ENCODE results near the gene GRAMD1A.

Gene GRAMD1A

DNA sequence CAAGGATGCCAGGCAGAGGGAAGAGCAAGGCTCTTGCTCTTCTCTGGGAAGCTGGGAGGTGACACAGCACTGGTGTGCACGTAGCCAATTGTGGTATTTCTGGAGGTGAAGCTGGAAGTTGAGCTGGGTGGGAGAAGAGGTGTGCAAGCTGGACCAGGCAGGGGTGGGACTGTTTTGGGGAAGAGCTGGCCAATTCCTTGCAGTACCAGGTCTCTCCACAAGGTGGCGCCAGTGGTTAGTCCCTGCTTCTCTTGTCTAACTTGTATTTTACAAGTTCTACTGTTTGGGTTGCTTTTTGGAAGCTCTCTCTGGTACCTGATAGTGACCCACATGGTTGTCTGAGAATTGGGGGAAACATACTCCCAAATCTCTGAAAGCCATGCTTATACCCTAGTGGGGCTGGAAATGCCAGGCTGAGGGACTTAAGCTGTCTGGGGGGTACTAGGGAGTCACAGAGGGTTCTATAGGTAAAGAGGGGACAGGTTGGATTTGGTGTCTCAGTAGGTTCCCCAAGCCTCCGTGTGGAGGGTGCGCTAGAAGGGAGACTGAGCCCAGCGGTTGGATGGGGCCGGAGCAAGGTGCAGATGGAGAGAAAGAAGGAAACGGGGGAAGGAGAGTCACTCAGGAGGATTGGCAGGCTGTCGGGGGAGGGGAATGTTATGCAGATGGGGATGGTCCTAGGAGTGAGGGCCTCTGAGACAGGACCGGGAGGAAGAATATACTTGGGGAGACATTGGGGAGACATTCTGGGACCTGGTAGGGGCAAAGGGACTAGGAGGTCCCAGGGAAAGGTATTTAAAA is 44.4 kb downstream of the GRAMD1A start (continued):
- TF ChIP-seq, protein P1, sequence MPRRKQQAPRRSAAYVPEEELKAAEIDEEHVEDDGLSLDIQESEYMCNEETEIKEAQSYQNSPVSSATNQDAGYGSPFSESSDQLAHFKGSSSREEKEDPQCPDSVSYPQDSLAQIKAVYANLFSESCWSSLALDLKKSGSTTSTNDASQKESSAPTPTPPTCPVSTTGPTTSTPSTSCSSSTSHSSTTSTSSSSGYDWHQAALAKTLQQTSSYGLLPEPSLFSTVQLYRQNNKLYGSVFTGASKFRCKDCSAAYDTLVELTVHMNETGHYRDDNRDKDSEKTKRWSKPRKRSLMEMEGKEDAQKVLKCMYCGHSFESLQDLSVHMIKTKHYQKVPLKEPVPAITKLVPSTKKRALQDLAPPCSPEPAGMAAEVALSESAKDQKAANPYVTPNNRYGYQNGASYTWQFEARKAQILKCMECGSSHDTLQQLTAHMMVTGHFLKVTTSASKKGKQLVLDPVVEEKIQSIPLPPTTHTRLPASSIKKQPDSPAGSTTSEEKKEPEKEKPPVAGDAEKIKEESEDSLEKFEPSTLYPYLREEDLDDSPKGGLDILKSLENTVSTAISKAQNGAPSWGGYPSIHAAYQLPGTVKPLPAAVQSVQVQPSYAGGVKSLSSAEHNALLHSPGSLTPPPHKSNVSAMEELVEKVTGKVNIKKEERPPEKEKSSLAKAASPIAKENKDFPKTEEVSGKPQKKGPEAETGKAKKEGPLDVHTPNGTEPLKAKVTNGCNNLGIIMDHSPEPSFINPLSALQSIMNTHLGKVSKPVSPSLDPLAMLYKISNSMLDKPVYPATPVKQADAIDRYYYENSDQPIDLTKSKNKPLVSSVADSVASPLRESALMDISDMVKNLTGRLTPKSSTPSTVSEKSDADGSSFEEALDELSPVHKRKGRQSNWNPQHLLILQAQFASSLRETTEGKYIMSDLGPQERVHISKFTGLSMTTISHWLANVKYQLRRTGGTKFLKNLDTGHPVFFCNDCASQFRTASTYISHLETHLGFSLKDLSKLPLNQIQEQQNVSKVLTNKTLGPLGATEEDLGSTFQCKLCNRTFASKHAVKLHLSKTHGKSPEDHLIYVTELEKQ (tag by site-specific recombination; IDR thresholded peaks at IDR 0.05; ENCODE audit: borderline replicate concordance) = no peak
- TF ChIP-seq ZNF366 (tag by site-specific recombination; conservative IDR thresholded peaks at IDR 0.05) (peak; percentile 50; the same call in 1 of the 2 replicates), ZNF341 (tag by site-specific recombination; IDR thresholded peaks at IDR 0.05; ENCODE audit: low read depth) (peak; percentile 98), ZNF10 (tag by site-specific recombination; IDR thresholded peaks at IDR 0.05) (no peak), ZNF514 (tag by site-specific recombination; IDR thresholded peaks at IDR 0.05) (no peak), KLF9 (tag by site-specific recombination; IDR thresholded peaks at IDR 0.05; ENCODE audit: low read depth) (no peak), ZNF16 (tag by site-specific recombination; IDR thresholded peaks at IDR 0.05; ENCODE audit: low read depth) (peak; percentile 99), ZNF169 (tag by site-specific recombination; IDR thresholded peaks at IDR 0.05) (no peak), OSR2 (tag by site-specific recombination; IDR thresholded peaks at IDR 0.05) (no peak), ZNF624 (tag by site-specific recombination; IDR thresholded peaks at IDR 0.05) (no peak), ZIC2 (tag by site-specific recombination; IDR thresholded peaks at IDR 0.05) (no peak), ZNF335 (tag by site-specific recombination; conservative IDR thresholded peaks at IDR 0.05) (no peak), ZBTB10 (tag by site-specific recombination; IDR thresholded peaks at IDR 0.05) (peak; percentile 32; the same call in 1 of the 2 replicates), ZBTB1 (tag by site-specific recombination; IDR thresholded peaks at IDR 0.05) (no peak), ZNF560 (tag by site-specific recombination; IDR thresholded peaks at IDR 0.05; ENCODE audit: borderline replicate concordance) (no peak), ZNF555 (tag by site-specific recombination; conservative IDR thresholded peaks at IDR 0.05) (no peak)
- TF ChIP-seq, protein P2, sequence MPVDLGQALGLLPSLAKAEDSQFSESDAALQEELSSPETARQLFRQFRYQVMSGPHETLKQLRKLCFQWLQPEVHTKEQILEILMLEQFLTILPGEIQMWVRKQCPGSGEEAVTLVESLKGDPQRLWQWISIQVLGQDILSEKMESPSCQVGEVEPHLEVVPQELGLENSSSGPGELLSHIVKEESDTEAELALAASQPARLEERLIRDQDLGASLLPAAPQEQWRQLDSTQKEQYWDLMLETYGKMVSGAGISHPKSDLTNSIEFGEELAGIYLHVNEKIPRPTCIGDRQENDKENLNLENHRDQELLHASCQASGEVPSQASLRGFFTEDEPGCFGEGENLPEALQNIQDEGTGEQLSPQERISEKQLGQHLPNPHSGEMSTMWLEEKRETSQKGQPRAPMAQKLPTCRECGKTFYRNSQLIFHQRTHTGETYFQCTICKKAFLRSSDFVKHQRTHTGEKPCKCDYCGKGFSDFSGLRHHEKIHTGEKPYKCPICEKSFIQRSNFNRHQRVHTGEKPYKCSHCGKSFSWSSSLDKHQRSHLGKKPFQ (tag by site-specific recombination; IDR thresholded peaks at IDR 0.05) = no peak
- TF ChIP-seq, protein P3, sequence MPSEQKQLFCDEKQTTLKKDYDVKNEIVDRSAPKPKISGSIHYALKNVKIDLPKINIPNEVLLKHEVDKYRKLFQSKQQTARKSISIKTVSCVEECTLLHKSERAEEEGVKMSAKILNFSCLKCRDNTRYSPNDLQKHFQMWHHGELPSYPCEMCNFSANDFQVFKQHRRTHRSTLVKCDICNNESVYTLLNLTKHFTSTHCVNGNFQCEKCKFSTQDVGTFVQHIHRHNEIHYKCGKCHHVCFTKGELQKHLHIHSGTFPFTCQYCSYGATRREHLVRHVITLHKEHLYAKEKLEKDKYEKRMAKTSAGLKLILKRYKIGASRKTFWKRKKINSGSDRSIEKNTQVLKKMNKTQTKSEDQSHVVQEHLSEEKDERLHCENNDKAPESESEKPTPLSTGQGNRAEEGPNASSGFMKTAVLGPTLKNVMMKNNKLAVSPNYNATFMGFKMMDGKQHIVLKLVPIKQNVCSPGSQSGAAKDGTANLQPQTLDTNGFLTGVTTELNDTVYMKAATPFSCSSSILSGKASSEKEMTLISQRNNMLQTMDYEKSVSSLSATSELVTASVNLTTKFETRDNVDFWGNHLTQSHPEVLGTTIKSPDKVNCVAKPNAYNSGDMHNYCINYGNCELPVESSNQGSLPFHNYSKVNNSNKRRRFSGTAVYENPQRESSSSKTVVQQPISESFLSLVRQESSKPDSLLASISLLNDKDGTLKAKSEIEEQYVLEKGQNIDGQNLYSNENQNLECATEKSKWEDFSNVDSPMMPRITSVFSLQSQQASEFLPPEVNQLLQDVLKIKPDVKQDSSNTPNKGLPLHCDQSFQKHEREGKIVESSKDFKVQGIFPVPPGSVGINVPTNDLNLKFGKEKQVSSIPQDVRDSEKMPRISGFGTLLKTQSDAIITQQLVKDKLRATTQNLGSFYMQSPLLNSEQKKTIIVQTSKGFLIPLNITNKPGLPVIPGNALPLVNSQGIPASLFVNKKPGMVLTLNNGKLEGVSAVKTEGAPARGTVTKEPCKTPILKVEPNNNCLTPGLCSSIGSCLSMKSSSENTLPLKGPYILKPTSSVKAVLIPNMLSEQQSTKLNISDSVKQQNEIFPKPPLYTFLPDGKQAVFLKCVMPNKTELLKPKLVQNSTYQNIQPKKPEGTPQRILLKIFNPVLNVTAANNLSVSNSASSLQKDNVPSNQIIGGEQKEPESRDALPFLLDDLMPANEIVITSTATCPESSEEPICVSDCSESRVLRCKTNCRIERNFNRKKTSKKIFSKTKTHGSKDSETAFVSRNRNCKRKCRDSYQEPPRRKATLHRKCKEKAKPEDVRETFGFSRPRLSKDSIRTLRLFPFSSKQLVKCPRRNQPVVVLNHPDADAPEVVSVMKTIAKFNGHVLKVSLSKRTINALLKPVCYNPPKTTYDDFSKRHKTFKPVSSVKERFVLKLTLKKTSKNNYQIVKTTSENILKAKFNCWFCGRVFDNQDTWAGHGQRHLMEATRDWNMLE (tag by site-specific recombination; conservative IDR thresholded peaks at IDR 0.05; ENCODE audit: low read depth) = no peak
